ENCODE results near the gene SLC12A3.
"Not testable (repeated sequence)": the region's sequence is repeated elsewhere in the genome, so short reads cannot be mapped to it uniquely, and the experiment has no call there.

SLC12A3 gene

DNA sequence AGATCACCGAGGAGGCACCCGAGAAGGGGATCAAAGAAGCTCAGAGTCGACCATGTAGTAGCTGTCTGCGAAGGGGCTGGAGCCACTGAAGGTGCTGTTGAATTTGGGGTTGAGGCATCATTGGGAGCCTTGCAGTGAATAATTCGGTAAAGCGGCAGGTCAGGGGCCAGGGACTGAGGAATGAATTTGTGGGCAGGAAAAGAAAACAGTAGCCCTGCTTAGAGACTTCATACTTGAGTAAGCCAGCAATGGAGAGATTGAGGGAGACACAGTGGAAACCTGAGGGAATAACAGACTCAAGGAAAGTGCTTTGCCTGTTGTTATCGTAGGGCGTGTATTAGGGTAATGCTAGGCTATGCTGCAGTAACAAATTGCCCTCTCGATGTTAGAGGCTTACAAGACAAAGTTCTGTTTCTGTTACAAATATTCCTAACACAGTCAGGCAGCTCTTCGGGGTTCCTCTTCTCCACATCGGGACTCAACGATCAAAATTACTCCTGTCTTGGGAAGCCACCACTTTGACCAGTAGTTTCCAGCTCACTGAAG lies 53.5 kb downstream of the SLC12A3 start:
- no peak for DNase-seq (ENCODE audit: low read depth in 2 of 2)

DNA sequence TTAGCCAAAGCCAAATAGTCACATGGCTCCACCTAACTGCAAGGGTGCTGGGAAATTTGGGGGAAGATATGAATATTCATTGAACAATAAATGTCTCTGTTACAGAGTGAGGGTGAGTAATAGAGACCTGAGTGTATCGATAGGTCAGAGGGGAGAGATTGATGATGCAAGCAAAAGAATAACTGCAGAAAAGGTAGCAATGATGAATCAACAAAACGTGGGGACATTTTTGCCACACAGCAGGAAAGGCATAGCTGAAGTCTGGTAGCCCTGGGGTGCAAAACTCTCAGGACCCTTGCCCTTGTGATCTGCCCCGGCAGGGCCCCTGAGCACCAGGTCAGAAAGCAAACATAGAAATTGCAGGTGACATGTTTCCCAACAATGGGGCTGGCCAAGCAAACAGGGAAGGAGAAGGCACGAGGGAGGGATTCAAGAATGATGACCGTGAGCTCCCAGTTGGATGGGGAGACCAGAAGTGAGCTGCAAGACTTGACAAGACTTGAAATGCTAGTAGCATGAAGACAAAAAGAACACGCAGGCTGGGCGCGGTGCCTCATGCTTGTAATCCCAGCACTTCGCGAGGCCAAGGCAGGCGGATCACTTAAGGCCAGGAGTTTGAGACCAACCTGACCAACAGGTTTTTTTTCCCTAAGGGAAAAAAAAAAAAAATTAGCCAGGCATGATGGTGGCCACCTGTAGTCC lies 54.2 kb downstream of the SLC12A3 start:
- DNase-seq (ENCODE audit: low read depth in 2 of 2), result no peak

DNA sequence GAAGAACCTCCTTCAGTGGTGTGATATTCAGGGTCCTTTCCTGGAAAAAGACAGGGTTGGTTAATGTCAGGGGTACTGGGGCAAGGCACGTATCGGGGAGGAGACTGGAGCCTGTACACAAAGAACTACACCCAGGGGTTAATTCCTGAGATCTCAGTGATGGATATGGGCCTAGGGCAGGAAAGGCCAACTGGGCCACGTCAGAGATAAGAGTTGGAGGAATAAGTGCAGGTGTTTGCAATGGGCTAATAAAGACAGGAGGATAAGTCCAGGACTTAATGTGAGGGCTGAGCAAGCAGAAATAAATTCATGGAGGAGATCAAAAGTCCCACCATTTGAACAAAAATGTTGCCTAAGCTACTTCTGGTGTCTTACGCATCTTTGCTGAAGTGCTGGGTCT lies 56.6 kb downstream of the SLC12A3 start:
- no peak for DNase-seq (ENCODE audit: low read depth in 2 of 2)

DNA sequence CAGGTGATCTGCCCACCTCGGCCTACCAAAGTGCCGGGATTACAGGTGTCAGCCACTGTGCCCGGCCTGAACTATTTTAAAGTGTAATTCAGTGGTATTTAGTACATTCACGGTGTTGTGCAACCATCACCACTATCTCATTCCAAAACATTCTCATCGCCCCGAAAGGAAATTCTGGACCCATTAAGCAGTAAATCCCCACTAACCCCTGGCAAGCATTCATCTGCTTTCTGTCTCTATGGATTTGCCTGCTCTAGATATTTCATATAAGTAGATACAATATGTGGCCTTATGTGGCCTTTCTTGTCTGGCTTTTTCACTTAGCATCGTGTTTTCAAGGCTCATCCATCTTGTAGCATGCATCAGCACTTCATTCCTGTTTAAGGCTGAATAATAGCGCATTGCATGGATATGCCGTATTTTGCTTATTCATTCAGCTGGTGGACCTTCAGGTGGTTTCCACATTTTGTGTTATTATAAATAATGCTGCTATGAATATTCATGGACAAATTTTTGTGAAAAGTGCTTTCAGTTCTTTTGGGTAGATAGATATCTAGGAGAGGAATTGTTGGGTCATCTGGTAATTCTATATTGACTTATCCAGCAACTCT lies 58.6 kb downstream of the SLC12A3 start:
- no peak for DNase-seq (ENCODE audit: low read depth in 2 of 2)

DNA sequence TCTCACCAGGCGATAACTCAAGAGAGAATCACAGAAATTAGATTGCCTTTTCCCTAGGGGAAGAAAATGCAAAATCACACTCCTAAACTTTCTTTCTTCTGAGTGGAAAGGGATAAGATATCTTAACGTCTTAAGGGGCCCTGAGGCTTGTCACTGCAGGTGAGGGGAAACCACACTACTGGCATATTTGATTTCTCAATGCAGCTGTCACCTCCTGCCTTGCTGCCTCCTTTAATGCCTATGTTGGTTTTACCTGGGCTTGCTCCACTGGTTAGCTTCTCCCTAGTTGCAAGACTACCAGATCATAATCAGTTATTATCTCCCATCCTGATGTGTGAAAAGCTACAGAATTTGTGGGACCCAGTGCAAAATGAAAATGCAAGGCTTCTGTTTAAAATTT lies 62.5 kb downstream of the SLC12A3 start:
- DNase-seq (ENCODE audit: low read depth in 2 of 2), result no peak

DNA sequence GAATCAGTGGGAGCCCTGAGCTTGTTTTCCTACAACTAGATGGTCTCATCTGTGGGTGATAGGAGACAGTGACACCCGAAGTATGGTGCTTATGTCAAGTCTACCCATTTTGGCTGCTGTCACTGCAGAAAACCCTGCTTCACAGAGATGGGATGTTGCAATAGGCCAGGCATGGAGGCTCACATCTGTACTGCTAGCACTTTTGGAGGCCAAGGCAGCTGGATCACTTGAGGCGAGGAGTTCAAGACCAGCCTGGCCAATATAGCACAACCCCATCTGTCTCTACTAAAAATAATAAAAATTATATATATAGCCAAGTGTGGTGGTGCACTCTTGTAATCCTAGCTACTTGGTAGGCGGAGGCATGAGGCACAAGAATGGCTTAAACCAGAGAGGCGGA lies 64.6 kb downstream of the SLC12A3 start:
- DNase-seq (ENCODE audit: low read depth in 2 of 2), result no peak

DNA sequence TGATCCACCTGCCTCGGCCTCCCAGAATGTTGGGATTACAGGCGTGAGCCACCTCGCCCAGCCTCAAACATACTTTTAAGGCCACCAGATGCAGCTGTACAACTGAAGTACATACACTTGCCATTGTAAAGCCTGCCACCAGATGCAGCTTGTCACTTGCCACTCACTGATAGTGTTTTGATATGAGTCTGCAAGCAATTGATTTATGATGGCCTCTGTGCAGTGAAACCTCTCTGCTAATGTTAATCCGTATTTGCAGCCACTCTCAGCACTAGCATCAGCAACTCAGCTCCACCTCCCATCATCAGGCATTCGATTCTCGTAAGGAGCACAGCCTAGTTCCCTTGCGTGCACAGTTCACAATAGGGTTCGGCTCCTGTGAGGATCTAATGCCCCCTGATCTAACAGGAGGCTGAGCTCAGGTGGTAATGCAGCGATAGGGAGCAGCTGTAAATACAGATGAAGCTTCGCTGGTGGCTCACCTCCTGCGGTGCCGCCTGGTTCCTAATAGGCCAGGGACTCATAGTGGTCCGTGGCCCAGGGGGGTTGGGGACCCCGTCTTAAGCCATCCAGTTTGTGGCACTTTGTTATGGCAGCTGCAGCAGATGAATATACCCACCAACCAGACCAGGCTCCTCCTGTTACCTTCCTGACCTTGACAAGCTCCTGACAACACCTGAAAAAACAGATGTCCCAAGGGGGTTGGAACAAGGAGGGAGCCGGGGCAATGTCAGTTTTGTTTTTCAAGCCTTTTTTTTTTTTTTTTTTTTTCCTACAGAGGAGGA lies 65.7 kb downstream of the SLC12A3 start:
- no peak for DNase-seq (ENCODE audit: low read depth in 2 of 2)

DNA sequence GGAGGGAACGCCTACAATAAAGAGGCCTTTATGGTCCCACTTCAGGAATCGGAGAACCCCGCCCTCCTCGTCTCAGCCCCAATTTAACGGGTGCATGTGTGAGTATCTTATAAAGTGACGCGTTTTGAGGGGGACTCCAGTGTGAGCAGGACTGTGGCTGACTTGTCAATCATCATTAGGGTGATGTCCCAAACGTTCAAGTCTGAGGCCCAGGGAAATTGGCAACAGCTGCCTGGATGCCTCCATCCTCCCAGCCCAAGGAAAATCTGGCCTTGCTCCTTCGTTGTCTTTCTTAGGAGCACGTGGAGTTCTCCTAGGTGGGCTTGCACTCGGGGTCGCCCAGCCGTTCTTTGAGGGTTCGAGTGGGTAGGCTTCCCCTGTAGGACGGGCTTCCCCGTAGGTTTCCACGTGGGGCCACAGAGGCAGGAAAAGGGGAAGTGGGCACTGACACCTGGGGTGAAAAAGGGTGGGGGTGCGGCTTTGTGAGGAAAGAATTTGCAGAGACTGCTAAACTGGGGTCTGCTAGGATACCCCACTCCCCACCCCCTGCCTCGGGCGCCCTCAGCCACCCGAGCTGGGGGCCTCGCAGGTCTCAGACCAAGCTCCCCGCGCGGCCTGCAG lies 66.4 kb downstream of the SLC12A3 start:
- no peak for DNase-seq (ENCODE audit: low read depth in 2 of 2)

DNA sequence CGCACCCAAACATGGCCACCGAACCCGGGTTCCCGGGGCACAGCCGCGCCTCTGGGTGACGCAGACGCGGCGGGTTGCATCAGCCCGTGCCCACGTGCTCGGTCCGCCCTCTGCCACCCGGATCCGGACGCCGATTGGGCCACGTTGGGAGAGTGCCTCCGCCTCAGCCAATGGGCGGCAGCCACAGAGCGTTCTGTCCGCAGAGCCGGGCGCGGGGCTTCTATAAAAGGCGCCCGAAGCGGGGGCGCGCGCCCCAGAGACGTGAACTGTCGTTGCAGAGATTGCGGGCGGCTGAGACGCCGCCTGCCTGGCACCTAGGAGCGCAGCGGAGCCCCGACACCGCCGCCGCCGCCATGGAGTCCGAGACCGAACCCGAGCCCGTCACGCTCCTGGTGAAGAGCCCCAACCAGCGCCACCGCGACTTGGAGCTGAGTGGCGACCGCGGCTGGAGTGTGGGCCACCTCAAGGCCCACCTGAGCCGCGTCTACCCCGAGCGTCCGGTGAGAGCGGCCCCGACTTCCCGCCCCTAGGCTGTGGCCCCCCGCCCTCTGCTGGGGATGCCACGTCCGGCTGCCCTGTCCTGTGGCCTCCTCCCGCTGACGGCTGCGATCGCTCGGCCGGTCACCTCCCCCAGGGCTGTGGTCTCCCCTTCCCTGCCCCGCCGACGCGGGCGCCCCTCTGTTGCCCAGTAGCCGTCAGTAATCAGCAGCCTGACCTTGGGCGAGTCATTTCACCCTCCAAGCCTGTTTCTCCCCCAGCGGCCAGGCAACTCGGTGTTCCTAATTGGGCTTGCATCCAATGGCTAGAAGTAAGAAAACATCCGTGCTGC lies 67.1 kb downstream of the SLC12A3 start, which contains the start of gene HERPUD1:
HERPUD1 (plus strand) TSS at position 251 of the 829 bp plus-strand sequence; CDS start at position 354, 103 bp downstream.
- DNase-seq (ENCODE audit: low read depth in 2 of 2), result peak; percentile 99

DNA sequence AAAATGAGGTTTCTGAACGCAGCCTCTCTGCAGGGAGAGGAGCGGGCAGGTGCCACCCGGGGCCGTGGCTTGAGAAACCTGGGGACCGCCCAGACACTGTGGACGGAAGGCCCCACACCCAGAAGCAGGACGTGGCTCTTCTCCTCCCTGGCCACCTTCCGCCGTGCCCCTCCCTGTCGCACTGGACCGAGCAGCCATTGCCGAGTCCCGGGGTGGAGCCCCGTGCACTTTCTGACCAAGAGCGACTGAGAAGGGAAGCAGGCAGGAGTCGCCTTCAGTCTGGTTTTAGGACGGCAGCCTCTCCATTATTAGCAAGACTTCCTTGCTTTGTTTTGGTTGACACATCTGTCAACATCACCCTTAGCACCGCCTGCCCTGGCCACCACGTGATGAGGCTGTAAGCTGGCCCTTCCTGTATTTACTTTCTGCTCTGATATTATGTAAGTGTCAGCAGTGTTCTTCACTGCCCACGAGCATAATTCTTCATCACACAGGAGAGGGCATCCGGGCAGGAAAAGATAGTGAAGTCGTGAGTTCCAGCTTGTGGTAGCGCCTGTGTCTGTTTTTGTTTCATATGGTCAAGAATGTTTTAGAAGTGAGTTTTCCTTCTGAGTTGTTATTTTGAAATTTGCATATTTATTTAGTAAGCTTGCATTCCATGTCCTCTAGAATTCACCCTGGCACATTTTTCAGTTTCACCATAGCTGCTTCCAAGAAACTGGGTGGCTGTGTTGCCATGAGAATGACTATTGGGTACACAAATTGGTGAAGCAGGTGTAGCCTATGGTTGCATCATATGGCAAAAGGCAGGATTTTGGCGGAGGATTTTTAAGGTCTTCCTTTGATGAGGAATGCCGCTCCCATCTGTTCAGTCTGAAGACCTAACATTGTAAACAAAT lies 68.0 kb downstream of the SLC12A3 start:
- DNase-seq (ENCODE audit: low read depth in 2 of 2), result no peak

DNA sequence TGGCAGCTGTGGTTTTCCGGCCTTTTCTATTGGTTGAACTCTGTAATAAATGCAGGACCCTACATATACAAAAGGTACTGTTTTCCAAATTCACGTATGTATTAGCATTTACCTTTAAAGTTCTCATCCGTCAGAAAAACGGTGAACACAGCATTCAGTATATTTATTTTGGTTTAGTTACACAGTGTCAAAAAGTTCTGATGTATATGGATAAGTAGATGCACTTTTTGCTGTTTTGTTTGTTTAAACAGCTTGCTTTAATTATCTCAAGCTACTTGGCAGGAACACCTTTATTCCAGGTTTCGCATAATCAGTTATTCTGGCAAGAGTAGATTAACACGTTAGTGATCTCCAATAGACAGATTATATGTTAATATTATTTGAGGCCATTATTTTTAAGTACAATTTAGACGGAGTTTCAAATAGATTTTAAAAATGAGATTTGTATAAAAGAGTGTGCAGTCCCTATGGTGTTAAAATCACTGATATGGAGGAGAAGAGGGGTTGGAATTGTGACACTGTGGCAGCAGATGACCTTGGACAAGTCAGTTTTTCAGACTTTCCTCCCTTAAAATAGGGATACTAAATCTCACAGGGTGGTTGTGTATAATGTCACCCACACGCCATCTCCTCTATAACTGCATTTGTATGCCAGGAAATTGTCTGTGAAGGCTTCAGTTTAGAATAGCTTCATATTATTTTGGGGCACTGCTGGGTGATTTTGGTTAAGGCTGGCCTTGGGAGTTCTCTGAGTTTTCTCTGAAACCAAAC lies 69.0 kb downstream of the SLC12A3 start:
- no peak for DNase-seq (ENCODE audit: low read depth in 2 of 2)

DNA sequence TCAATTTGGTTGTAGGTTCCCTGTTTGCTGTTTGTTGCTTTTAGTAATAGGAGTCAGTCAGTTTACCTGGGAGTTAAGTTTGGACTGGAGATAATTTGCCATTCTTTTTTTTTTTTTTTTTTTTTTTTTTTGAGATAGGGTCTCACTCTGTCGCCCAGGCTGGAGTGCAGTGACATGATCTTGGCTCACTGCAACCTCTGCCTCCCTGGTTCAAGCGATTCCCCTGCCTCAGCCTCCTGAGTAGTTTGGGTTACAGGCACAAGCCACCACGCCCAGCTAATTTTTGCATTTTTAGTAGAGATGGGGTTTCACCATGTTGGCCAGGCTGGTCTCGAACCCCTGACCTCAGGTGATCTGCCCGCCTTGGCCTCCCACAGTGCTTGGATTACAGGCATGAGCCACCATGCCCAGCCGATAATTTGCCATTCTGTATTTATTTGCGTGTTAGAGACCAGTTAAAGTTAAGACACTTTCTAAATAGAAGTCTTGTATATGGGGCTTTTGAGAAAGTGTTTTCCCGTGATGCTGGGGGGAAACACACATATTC lies 69.7 kb downstream of the SLC12A3 start:
- not testable (repeated sequence) for DNase-seq (ENCODE audit: low read depth in 2 of 2)

DNA sequence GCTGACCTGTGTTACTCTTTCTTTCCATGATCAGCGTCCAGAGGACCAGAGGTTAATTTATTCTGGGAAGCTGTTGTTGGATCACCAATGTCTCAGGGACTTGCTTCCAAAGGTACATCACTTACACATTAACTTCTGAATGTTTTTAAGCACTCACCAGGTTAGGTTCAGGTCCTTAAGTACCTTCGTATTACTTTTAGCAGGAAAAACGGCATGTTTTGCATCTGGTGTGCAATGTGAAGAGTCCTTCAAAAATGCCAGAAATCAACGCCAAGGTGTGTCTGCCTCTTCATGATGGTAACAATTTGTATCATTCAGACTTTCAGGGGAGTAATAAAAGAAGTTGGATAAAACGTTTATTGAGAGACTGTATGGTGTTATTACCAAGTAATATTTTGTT lies 70.2 kb downstream of the SLC12A3 start:
- DNase-seq (ENCODE audit: low read depth in 2 of 2), result no peak

DNA sequence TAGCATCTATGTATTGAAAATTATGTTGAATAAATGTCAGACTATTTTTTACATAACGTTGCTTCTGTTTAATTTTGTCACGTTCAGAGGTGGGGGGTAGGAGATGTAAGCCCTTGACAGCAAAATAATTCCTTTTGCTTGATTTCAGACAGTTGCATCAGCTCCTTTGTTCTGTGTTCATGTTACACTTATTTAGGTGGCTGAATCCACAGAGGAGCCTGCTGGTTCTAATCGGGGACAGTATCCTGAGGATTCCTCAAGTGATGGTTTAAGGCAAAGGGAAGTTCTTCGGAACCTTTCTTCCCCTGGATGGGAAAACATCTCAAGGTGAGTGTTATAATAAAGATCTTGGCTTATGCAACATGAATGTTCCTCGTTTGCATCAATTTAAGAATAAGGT lies 71.5 kb downstream of the SLC12A3 start:
- no peak for DNase-seq (ENCODE audit: low read depth in 2 of 2)

DNA sequence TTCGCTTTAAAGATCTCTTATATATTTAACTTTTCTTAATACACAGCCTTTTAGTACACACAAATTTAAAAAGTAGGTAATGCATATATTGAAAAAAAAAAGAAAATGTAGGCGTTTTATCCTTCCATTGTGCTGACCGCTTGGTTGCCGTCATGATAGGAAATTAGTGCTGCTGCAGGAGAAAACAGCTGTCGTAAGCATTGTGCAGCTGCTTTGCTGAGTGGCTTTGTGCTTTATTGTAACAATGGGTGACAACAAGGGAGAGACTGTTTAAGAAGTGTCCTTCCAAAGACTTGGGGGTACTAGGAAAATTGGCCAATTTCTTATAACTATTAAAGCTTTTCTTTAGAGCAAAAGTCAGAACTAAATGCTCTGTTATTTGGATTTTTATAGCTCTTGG lies 71.9 kb downstream of the SLC12A3 start:
- DNase-seq (ENCODE audit: low read depth in 2 of 2), result no peak

DNA sequence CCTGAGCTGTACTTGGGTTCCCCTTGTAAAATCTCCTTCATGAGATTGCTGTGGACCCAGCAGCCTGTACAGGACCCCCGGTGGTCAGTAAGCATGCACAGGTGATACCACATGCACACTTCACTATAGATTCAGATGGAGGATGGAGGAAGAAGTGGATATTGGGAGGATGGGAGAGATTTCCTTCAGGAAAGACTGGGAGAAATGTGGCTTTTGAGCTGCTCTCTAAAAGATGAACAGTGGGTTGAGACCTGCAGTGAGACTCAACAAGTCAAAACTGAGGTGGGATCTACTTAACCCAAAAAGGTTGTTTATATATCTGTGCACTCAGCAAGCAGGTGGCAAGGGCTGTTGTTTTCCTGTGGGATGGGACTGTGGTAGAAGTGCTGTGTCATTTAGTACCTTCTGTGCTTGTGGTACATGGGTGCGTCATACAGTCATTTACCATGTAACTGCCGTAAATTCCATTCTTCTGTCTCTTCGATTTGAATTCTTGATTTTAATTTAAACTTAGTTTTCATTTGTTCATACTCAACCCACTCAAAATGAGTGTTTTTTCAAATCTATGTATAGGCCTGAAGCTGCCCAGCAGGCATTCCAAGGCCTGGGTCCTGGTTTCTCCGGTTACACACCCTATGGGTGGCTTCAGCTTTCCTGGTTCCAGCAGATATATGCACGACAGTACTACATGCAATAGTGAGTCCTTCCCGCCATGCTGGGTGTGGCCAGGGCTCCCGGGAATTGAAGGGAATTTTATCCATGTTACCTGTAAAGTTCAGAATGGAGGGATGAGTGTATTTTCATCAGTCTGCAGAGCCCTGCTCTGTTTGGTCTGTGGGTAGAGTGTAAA lies 73.9 kb downstream of the SLC12A3 start:
- peak; percentile 36 to 50 for DNase-seq (ENCODE audit: low read depth in 2 of 2)

DNA sequence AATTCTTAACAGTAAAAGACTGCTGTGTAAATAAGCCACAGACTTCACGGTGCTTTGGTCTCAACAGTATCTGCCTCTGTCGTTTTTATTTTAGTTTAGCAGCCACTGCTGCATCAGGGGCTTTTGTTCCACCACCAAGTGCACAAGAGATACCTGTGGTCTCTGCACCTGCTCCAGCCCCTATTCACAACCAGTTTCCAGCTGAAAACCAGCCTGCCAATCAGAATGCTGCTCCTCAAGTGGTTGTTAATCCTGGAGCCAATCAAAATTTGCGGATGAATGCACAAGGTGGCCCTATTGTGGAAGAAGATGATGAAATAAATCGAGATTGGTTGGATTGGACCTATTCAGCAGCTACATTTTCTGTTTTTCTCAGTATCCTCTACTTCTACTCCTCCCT lies 74.8 kb downstream of the SLC12A3 start:
- no peak for DNase-seq (ENCODE audit: low read depth in 2 of 2)

DNA sequence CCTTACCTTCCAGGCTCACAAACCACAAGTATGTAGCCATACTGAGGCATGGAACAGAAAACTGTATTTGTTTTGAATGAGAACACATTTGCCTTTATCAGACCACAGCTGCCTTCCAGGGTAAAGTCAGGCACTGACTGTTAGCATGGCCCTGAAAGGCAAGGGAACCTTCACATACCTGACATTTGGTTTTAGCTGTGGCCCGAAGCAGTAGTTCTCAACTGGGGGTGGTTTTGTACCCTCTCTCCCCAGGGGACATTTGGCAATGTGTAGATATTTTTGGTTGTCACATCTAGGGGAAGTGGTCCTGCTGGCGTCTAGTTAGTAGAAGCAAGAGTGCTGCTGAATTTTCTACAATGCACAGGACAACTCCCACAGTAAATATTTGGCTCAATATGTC lies 76.1 kb downstream of the SLC12A3 start:
- no peak for DNase-seq (ENCODE audit: low read depth in 2 of 2)
